ENCODE data around the gene KCNS1.

- TF ChIP-seq CTCF (IDR thresholded peaks at IDR 0.05; ENCODE audit: low read length) (no peak), EZH2 (IDR thresholded peaks at IDR 0.05; ENCODE audit: borderline replicate concordance, low read length) (no peak)
Observed at GRCh38 chr20:45091366-45091765, 9.6 kb downstream of the KCNS1 start.

All from OCI-LY1 (cell line).